Measurements from ENCODE around the gene RPS15. TPM values are rescaled to one million over a fixed set of nuclear protein-coding genes. Genes with fewer than 3 reads are reported as not detected.

The RPS15 gene
- total RNA-seq, 1 donor from 2014 or later = 1,045 TPM

DNA sequence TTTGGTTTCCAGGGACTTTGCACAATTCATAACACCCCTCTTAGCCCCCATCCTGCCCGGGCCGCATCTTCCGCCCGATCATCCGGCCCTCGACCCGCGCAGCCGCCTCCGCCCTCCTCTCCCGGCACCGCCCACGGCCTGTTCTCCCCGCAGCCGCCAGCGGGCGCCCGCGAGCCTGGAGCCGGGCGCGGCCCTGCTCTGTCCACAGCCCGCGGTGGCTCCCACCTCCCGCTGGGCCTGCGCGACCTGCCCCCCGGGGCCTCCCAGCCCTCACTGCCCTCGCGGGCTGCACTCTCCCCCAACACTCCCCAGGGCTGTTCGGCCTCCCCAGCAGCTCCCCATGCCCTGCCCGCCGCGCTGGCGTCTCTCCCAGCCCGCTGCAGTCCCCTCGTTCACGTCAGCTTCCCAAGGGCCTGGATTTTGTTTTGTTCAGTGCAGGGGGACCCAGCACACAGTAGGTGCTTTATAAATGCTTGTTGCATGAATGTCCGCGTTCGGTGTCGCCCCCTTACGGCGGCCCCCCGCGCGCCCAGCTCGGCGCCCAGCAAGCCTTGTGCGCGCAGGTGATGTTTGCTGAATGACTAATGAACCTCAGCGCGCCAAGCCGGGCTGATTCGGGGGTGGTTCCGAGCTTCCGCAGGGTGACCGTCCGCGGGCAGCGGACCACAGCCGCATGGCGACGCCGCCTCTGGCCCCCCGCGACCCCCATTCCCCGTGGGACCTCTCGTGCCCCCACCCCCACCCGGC, 7.2 kb downstream of the RPS15 start:
- TF ChIP-seq, protein P1, sequence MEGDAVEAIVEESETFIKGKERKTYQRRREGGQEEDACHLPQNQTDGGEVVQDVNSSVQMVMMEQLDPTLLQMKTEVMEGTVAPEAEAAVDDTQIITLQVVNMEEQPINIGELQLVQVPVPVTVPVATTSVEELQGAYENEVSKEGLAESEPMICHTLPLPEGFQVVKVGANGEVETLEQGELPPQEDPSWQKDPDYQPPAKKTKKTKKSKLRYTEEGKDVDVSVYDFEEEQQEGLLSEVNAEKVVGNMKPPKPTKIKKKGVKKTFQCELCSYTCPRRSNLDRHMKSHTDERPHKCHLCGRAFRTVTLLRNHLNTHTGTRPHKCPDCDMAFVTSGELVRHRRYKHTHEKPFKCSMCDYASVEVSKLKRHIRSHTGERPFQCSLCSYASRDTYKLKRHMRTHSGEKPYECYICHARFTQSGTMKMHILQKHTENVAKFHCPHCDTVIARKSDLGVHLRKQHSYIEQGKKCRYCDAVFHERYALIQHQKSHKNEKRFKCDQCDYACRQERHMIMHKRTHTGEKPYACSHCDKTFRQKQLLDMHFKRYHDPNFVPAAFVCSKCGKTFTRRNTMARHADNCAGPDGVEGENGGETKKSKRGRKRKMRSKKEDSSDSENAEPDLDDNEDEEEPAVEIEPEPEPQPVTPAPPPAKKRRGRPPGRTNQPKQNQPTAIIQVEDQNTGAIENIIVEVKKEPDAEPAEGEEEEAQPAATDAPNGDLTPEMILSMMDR (IDR thresholded peaks at IDR 0.05; ENCODE audit: insufficient read depth, low read depth, low read length) = peak; percentile 40
- no peak for TF ChIP-seq EZH2 (IDR thresholded peaks at IDR 0.05; ENCODE audit: insufficient read depth, low read length)
- H3K27ac Mint-ChIP-seq (ENCODE audit: unreplicated experiment) = peak overlapping the region; percentile 34
- H3K27ac ChIP-seq (ENCODE audit: low read depth, low read length) = no peak overlapping the region

DNA sequence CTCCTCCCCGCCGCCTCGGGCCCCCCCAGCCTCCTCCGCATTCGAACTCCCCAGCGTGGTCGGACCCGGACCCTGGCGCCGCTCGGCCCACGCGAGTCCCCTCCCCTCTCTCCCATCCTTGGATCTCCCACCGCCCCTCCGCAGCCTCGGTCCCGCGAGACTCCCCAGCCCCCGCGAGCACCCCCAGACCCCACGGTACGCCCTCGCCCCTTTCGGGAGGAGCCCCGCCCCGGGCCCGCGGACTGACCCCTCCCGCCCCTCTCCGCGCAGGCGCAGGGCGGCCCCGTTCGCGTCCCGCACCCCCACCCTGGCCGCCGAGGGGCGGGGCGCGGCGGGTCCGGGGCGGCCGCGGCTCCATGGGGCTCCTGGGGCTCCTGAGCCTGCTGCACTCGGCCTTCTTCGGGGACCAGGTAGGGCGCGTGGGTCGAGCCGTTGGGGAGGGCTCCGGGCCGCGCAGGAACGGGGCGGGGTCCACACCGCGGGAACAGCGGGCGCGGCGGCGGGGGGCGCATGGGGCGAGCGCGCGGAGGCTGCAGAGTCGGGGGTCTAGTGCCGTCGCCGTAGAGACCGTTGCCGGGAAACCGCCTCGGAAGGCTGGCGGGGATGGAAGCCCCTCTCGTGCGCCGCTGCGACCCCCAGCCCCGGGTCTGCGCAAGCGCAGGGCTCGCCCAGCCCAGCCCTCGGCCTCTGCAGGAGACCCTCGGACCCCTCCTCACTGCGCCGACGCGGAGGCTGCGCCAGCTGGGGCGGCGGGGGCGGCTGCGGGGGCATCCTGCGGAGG, 7.9 kb downstream of the RPS15 start:
- no peak overlapping the region for H2AFZ ChIP-seq (ENCODE audit: low read depth, low read length)
- Mint-ChIP-seq H3K27me3 (ENCODE audit: low read depth, unreplicated experiment) (peaks cover 30% of the 10 kb centered on the region), H3K4me3 (ENCODE audit: unreplicated experiment) (no peak overlapping the region), H3K4me1 (ENCODE audit: low read depth, unreplicated experiment) (peaks cover 6% of the 10 kb centered on the region), H3K36me3 (ENCODE audit: low read depth, unreplicated experiment) (peaks cover 12% of the 10 kb centered on the region), H3K9me3 (ENCODE audit: unreplicated experiment) (no peaks in the 10 kb centered on the region), H3K27ac (ENCODE audit: unreplicated experiment) (no peak overlapping the region)
- TF ChIP-seq, protein P1 (IDR thresholded peaks at IDR 0.05; ENCODE audit: insufficient read depth, low read depth, low read length) = no peak
- no peak for TF ChIP-seq EZH2 (IDR thresholded peaks at IDR 0.05; ENCODE audit: insufficient read depth, low read length)
- H3K27ac ChIP-seq (ENCODE audit: low read depth, low read length) = no peak overlapping the region
- FAIRE-seq (no peak), DNase-seq (ENCODE audit: low read depth) (no peak)
- no peak overlapping the region for H3K4me3 ChIP-seq (ENCODE audit: insufficient read depth, low read depth, low read length)
- peaks cover 12% of the 10 kb centered on the region for H3K79me2 ChIP-seq (ENCODE audit: insufficient read depth, low read length)
- H3K9me3 ChIP-seq (ENCODE audit: insufficient read depth, low read depth, low read length) = no peaks in the 10 kb centered on the region
- peaks cover 6% of the 10 kb centered on the region for H3K4me1 ChIP-seq (ENCODE audit: insufficient read depth, low read length)
- peaks cover 12% of the 10 kb centered on the region for H3K36me3 ChIP-seq (ENCODE audit: insufficient read depth, low read length)
- peaks cover 25% of the 10 kb centered on the region for H3K27me3 ChIP-seq (ENCODE audit: insufficient read depth, low read length)
- peaks cover 64% of the 10 kb centered on the region for H4K20me1 ChIP-seq (ENCODE audit: insufficient read depth, low read length)
- H3K9ac ChIP-seq (ENCODE audit: low read length) = no peak overlapping the region
- peak overlapping the region; percentile 78 for H3K4me2 ChIP-seq (ENCODE audit: low read length)

More for the DNA sequence above, 7.2 kb downstream of the RPS15 start:
- Mint-ChIP-seq H3K4me1 (ENCODE audit: low read depth, unreplicated experiment) (peaks cover 10% of the 10 kb centered on the region), H3K9me3 (ENCODE audit: unreplicated experiment) (no peaks in the 10 kb centered on the region), H3K27me3 (ENCODE audit: low read depth, unreplicated experiment) (peaks cover 22% of the 10 kb centered on the region), H3K36me3 (ENCODE audit: low read depth, unreplicated experiment) (peaks cover 10% of the 10 kb centered on the region), H3K4me3 (ENCODE audit: unreplicated experiment) (peak overlapping the region; percentile 62)
- H3K27me3 ChIP-seq (ENCODE audit: insufficient read depth, low read length) = peaks cover 18% of the 10 kb centered on the region
- peak overlapping the region; percentile 32 for H3K4me3 ChIP-seq (ENCODE audit: insufficient read depth, low read depth, low read length)
- H3K9me3 ChIP-seq (ENCODE audit: insufficient read depth, low read depth, low read length) = no peaks in the 10 kb centered on the region
- H3K4me2 ChIP-seq (ENCODE audit: low read length) = peak overlapping the region; percentile 78
- H3K4me1 ChIP-seq (ENCODE audit: insufficient read depth, low read length) = peaks cover 8% of the 10 kb centered on the region
- peaks cover 20% of the 10 kb centered on the region for H3K36me3 ChIP-seq (ENCODE audit: insufficient read depth, low read length)
- peaks cover 64% of the 10 kb centered on the region for H4K20me1 ChIP-seq (ENCODE audit: insufficient read depth, low read length)
- no peak overlapping the region for H2AFZ ChIP-seq (ENCODE audit: low read depth, low read length)
- H3K79me2 ChIP-seq (ENCODE audit: insufficient read depth, low read length) = peaks cover 20% of the 10 kb centered on the region
- no peak for FAIRE-seq
- H3K9ac ChIP-seq (ENCODE audit: low read length) = peak overlapping the region; percentile 20
- no peak for DNase-seq (ENCODE audit: low read depth)
